HEK293 (cell line): ENCODE data around the gene TADA3.

Experiments
- PRDM1 ChIP-seq: fragments of 450-650 bp; formaldehyde crosslinking; IDR thresholded peaks from 2 replicates; pipeline ENCODE4; 2016; ENCODE audit warnings: missing biosample characterization, missing genetic modification characterization
- ZBTB17 ChIP-seq: fragments of 450-650 bp; formaldehyde crosslinking; IDR thresholded peaks from 2 replicates; pipeline ENCODE4 v1.5.1; 2016; ENCODE audit warnings: missing biosample characterization, missing genetic modification characterization
- ZNF155 ChIP-seq: fragments of 450-650 bp; formaldehyde crosslinking; IDR thresholded peaks from 2 replicates; pipeline ENCODE4 v1.5.1; 2016; ENCODE audit warnings: missing biosample characterization, missing genetic modification characterization
- ZNF266 ChIP-seq: fragments of 450-650 bp; formaldehyde crosslinking; IDR thresholded peaks from 2 replicates; pipeline ENCODE4 v1.5.1; 2016; ENCODE audit warnings: missing biosample characterization, missing genetic modification characterization, low read depth
- ZNF544 ChIP-seq: fragments of 450-650 bp; formaldehyde crosslinking; IDR thresholded peaks from 2 replicates; pipeline ENCODE4 v1.5.0; 2017; ENCODE audit warnings: missing biosample characterization, missing genetic modification characterization
- ZNF548 ChIP-seq: fragments of 450-650 bp; formaldehyde crosslinking; IDR thresholded peaks from 2 replicates; pipeline ENCODE4 v1.5.1; 2016; ENCODE audit warnings: missing biosample characterization, missing genetic modification characterization
- ZNF580 ChIP-seq: fragments of 450-650 bp; formaldehyde crosslinking; IDR thresholded peaks from 2 replicates; pipeline ENCODE4 v1.5.1; 2016; ENCODE audit warnings: missing biosample characterization, missing genetic modification characterization
- ZNF629 ChIP-seq: fragments of 450-650 bp; formaldehyde crosslinking; IDR thresholded peaks from 2 replicates; pipeline ENCODE4 v1.5.1; 2017; ENCODE audit warnings: missing biosample characterization, missing genetic modification characterization
- ZNF670 ChIP-seq: fragments of 450-650 bp; formaldehyde crosslinking; IDR thresholded peaks from 2 replicates; pipeline ENCODE4 v1.5.1; 2016; ENCODE audit warnings: missing biosample characterization, missing genetic modification characterization, low read depth
- ZNF707 ChIP-seq: fragments of 450-650 bp; formaldehyde crosslinking; IDR thresholded peaks from 2 replicates; pipeline ENCODE4 v1.5.1; 2016; ENCODE audit warnings: missing biosample characterization, missing genetic modification characterization
- ZNF785 ChIP-seq: fragments of 450-650 bp; formaldehyde crosslinking; IDR thresholded peaks from 2 replicates; pipeline ENCODE4 v1.5.1; 2016; ENCODE audit warnings: missing biosample characterization, missing genetic modification characterization
- TF ChIP-seq, protein P1 (sequence below): fragments of 450-650 bp; formaldehyde crosslinking; IDR thresholded peaks from 2 replicates; pipeline ENCODE4 v1.5.1; 2016; ENCODE audit warnings: missing biosample characterization, missing genetic modification characterization
- TF ChIP-seq, protein P2 (sequence below): fragments of 450-650 bp; formaldehyde crosslinking; IDR thresholded peaks from 2 replicates; pipeline ENCODE4 v1.5.1; 2017; ENCODE audit warnings: missing biosample characterization, missing genetic modification characterization

DNA sequence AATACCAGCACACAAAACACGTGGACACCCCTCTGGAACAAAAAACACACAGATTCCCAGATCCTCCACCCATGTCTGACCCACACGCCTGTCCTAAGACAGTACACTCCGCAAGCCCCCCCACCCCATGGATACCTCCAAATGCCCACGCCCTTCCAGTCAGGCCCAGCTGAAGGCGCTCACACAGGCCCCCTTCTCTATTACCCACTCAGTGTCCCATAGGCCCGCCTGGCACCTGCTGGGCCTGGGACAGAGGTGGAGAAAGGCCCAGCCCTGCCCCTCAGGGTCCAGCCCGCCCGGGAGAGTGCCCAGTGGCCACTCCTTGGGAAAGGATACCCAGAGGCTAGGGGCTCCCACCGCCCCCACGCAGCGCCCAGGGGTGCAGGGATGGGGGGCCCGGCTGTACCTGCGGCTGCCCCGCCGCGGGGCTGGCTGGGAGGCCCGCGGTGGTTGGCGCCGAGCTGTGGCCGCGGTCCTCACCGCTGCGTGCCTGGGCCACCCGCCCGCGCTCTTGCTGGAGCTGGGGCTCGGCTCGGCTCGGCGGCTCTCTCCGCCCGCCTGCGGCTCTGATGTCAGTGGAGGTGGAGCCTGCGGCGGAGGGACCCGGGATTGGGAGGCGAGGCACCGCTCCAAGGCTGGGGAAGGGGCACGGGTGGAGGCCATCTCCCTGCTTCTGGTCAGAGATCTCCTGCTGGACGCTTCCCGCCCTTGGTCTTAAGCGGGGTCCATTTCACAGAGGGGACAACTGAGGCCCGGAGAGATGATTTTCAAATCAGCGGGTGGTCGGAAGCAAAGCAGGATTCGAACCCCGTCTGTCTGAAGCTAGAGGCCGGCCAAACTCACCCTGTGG is 22.6 kb downstream of the TADA3 start, which contains the start of gene CAMK1:
- TF ChIP-seq, protein P1, sequence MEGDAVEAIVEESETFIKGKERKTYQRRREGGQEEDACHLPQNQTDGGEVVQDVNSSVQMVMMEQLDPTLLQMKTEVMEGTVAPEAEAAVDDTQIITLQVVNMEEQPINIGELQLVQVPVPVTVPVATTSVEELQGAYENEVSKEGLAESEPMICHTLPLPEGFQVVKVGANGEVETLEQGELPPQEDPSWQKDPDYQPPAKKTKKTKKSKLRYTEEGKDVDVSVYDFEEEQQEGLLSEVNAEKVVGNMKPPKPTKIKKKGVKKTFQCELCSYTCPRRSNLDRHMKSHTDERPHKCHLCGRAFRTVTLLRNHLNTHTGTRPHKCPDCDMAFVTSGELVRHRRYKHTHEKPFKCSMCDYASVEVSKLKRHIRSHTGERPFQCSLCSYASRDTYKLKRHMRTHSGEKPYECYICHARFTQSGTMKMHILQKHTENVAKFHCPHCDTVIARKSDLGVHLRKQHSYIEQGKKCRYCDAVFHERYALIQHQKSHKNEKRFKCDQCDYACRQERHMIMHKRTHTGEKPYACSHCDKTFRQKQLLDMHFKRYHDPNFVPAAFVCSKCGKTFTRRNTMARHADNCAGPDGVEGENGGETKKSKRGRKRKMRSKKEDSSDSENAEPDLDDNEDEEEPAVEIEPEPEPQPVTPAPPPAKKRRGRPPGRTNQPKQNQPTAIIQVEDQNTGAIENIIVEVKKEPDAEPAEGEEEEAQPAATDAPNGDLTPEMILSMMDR (tag by site-specific recombination) = no peak
- TF ChIP-seq ZNF670 (tag by site-specific recombination) = no peak
- TF ChIP-seq ZNF785 (tag by site-specific recombination) = no peak
- no peak for TF ChIP-seq ZNF580 (tag by site-specific recombination)
- no peak for TF ChIP-seq ZNF266
- no peak for TF ChIP-seq ZNF544 (tag by site-specific recombination)
- TF ChIP-seq, protein P2, sequence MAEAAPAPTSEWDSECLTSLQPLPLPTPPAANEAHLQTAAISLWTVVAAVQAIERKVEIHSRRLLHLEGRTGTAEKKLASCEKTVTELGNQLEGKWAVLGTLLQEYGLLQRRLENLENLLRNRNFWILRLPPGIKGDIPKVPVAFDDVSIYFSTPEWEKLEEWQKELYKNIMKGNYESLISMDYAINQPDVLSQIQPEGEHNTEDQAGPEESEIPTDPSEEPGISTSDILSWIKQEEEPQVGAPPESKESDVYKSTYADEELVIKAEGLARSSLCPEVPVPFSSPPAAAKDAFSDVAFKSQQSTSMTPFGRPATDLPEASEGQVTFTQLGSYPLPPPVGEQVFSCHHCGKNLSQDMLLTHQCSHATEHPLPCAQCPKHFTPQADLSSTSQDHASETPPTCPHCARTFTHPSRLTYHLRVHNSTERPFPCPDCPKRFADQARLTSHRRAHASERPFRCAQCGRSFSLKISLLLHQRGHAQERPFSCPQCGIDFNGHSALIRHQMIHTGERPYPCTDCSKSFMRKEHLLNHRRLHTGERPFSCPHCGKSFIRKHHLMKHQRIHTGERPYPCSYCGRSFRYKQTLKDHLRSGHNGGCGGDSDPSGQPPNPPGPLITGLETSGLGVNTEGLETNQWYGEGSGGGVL = no peak
- no peak for TF ChIP-seq ZNF707 (tag by site-specific recombination)
- TF ChIP-seq PRDM1 (tag by site-specific recombination) = no peak
- no peak for TF ChIP-seq ZNF629
- no peak for TF ChIP-seq ZNF155 (tag by site-specific recombination)
- no peak for TF ChIP-seq ZNF548 (tag by site-specific recombination)
- peak; percentile 20 for TF ChIP-seq ZBTB17
